Keratinocyte (primary cell): ENCODE data around the gene CMC1. TPM values are rescaled to one million over a fixed set of nuclear protein-coding genes. Genes with fewer than 3 reads are reported as not detected.

Experiments used
- DNase-seq: peaks from one replicate; pipeline ENCODE4 v3.0.0-alpha.2; 2011; ENCODE audit warnings: low read depth, missing footprints, low spot score
- FAIRE-seq: peaks from 2 replicates; lab custom pipeline; 2011; peaks lifted over from hg19 to GRCh38; lab: Jason Lieb, UNC
- H2AFZ ChIP-seq: 2 replicates; pipeline ENCODE4 v1.6.0; 2012; ENCODE audit warnings: low read length, control low read depth, inconsistent platforms; ENCODE audit not compliant: control insufficient read depth
- H3K27ac ChIP-seq: 2 replicates; pipeline ENCODE4 v1.5.1; 2011; ENCODE audit warnings: low read length; ENCODE audit not compliant: control insufficient read depth, insufficient read depth
- H3K27me3 ChIP-seq: 3 replicates; pipeline ENCODE4 v1.6.0; 2011; ENCODE audit warnings: low read length; ENCODE audit not compliant: control insufficient read depth, insufficient read depth; ENCODE audit errors: extremely low read depth
- H3K36me3 ChIP-seq, 2 experiments: 2 replicates in 1 of 2; 3 replicates in 1 of 2; pipeline ENCODE4 v1.5.1; 2011; ENCODE audit warnings: low read length in 2 of 2, mild to moderate bottlenecking in 1 of 2; ENCODE audit not compliant: control insufficient read depth in 2 of 2, insufficient read depth in 2 of 2; ENCODE audit errors: extremely low read depth in 1 of 2
- H3K4me1 ChIP-seq: 3 replicates; pipeline ENCODE4 v1.5.1; 2011; ENCODE audit warnings: low read length; ENCODE audit not compliant: control insufficient read depth, insufficient read depth; ENCODE audit errors: extremely low read depth
- H3K4me2 ChIP-seq: 3 replicates; pipeline ENCODE4 v1.6.0; 2011; ENCODE audit warnings: low read depth, low read length; ENCODE audit not compliant: control insufficient read depth, insufficient read depth; ENCODE audit errors: extremely low read depth
- H3K4me3 ChIP-seq, 3 experiments: fragments of 200-600 bp in 1 of 3; sonication (generic) in 1 of 3; 2 replicates in 2 of 3; 3 replicates in 1 of 3; pipeline ENCODE4 v1.5.1; 2011 to 2016; ENCODE audit warnings: low read length in 3 of 3, mild to moderate bottlenecking in 3 of 3, control low read depth in 2 of 3, inconsistent platforms in 1 of 3, low read depth in 1 of 3, mixed read lengths in 1 of 3, mixed run types in 1 of 3, moderate library complexity in 1 of 3; ENCODE audit not compliant: control insufficient read depth in 2 of 3, insufficient read depth in 2 of 3; ENCODE audit errors: extremely low read depth in 1 of 3
- H3K79me2 ChIP-seq: 2 replicates; pipeline ENCODE4 v1.6.0; 2012; ENCODE audit warnings: low read length; ENCODE audit not compliant: control insufficient read depth, insufficient read depth
- H3K9ac ChIP-seq: 3 replicates; pipeline ENCODE4 v1.6.0; 2011; ENCODE audit warnings: low read length; ENCODE audit not compliant: control insufficient read depth, insufficient read depth; ENCODE audit errors: extremely low read depth
- H3K9me1 ChIP-seq: 3 replicates; pipeline ENCODE4 v1.6.0; 2011; ENCODE audit warnings: low read length; ENCODE audit not compliant: control insufficient read depth, insufficient read depth; ENCODE audit errors: extremely low read depth
- H3K9me3 ChIP-seq: 2 replicates; pipeline ENCODE4 v1.5.1; 2012; ENCODE audit warnings: low read depth, low read length; ENCODE audit not compliant: control insufficient read depth
- H4K20me1 ChIP-seq: 3 replicates; pipeline ENCODE4 v1.6.0; 2011; ENCODE audit warnings: low read length; ENCODE audit not compliant: control insufficient read depth, insufficient read depth; ENCODE audit errors: extremely low read depth
- EZH2 ChIP-seq: IDR thresholded peaks from one replicate; pipeline ENCODE4 v1.6.1; 2012; ENCODE audit warnings: inconsistent platforms, mild to moderate bottlenecking, low read length, moderate library complexity
- dilution Hi-C: fragments of 300-500 bp; cut with MboI; formaldehyde crosslinking; loops from one replicate; pipeline ENCODE4 v1.7.0; 2020; ENCODE audit warnings: low sequenced_read_pairs; ENCODE audit not compliant: extremely low pct_ligation_motif_present
- polyA plus RNA-seq, 5 experiments: library from polyadenylated mRNA; depleted of rRNA in 3 of 5; stranded (reverse) in 3 of 5; stranded (forward) in 1 of 5; unstranded in 1 of 5; fragments of >200 nt; gene quantifications; 1 replicate in 1 of 5; 2 replicates in 3 of 5; 3 replicates in 1 of 5; pipeline versions ENCODE4 v1.2.1 to v1.2.3, GENCODE V29; 2011 to 2012; ENCODE audit warnings: missing spikeins in 2 of 5, low read depth in 1 of 5, low replicate concordance in 1 of 5
- TF ChIP-seq, protein P1 (sequence below), 3 experiments: IDR thresholded peaks in 1 of 3; conservative IDR thresholded peaks in 1 of 3; optimal IDR thresholded peaks in 1 of 3; 2 replicates in 2 of 3; 3 replicates in 1 of 3; pipeline versions ENCODE3 to v1.5.1; 2011; ENCODE audit warnings: low read length in 3 of 3, mild to moderate bottlenecking in 3 of 3, moderate library complexity in 2 of 3, control low read depth in 1 of 3, inconsistent platforms in 1 of 3; ENCODE audit not compliant: insufficient read depth in 2 of 3; ENCODE audit errors: extremely low read depth in 1 of 3

CMC1 gene
- polyA plus RNA-seq, 1 donor (not counting 4 experiments of a cell fraction or from before 2014, with no cell fraction given): 23.9 TPM

DNA sequence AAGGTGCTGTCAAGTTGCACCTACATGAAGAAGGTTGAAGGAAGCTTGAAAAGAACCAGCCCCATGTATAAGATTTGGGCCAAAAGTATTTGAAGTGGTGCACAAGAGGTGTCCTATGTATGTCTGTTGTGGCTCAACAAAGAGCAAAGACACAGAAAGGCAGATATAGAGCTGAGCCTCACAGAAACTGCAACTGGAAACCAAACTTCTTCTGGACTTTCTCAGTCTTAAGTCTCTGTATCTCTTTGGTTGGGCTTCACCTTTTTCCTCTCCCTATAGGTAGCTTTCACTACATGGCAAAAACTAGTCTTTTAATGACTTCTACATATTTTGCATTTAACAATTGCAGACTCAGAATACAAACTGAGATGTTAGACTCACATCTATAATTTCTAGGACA lies 8.8 kb upstream of the CMC1 start:
- no peak for TF ChIP-seq EZH2
- TF ChIP-seq, protein P1, sequence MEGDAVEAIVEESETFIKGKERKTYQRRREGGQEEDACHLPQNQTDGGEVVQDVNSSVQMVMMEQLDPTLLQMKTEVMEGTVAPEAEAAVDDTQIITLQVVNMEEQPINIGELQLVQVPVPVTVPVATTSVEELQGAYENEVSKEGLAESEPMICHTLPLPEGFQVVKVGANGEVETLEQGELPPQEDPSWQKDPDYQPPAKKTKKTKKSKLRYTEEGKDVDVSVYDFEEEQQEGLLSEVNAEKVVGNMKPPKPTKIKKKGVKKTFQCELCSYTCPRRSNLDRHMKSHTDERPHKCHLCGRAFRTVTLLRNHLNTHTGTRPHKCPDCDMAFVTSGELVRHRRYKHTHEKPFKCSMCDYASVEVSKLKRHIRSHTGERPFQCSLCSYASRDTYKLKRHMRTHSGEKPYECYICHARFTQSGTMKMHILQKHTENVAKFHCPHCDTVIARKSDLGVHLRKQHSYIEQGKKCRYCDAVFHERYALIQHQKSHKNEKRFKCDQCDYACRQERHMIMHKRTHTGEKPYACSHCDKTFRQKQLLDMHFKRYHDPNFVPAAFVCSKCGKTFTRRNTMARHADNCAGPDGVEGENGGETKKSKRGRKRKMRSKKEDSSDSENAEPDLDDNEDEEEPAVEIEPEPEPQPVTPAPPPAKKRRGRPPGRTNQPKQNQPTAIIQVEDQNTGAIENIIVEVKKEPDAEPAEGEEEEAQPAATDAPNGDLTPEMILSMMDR (optimal IDR thresholded peaks at IDR 0.05 in 1 of 3, IDR thresholded peaks at IDR 0.05 in 1 of 3, conservative IDR thresholded peaks at IDR 0.05 in 1 of 3; ENCODE audit: extremely low read depth in 1 of 3, insufficient read depth in 2 of 3, low read length in 3 of 3): no peak
- DNase-seq: no peak
- no peaks in the 10 kb centered on the region for H3K9me1 ChIP-seq
- H3K4me2 ChIP-seq: no peak overlapping the region
- no peaks in the 10 kb centered on the region for H3K9me3 ChIP-seq
- H3K9ac ChIP-seq: no peak overlapping the region
- no peaks in the 10 kb centered on the region for H3K27me3 ChIP-seq
- no peak for FAIRE-seq
- no peaks in the 10 kb centered on the region for H3K4me1 ChIP-seq
- H3K36me3 ChIP-seq: no peaks in the 10 kb centered on the region
- no peak overlapping the region for H2AFZ ChIP-seq
- H4K20me1 ChIP-seq: no peaks in the 10 kb centered on the region
- H3K79me2 ChIP-seq: no peaks in the 10 kb centered on the region
- H3K4me3 ChIP-seq: no peak overlapping the region
- dilution Hi-C loops: no loop called here
- no peak overlapping the region for H3K27ac ChIP-seq

DNA sequence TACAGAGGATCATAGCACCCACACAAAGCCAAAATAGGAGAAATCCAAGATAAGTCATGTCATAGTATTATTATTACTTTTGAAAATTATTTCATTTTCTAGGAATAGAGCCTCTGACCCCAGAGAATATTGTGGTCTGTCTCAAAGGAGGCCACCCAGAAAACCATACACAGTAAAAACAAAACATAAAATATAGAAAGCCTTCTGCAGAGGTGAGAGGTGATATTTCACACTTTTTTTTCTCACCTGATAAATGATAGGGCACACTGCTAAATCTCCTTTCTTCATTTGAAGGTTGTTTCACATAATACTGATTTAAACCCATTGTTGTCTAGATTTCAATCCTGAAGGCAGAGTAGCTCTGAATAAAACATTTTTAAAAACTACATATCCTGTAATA lies 7.0 kb upstream of the CMC1 start:
- H3K79me2 ChIP-seq: no peaks in the 10 kb centered on the region
- H3K9ac ChIP-seq: no peak overlapping the region
- no peaks in the 10 kb centered on the region for H3K4me1 ChIP-seq
- dilution Hi-C loops: no loop called here
- FAIRE-seq (no peak), DNase-seq (no peak)
- no peaks in the 10 kb centered on the region for H3K27me3 ChIP-seq
- no peaks in the 10 kb centered on the region for H3K9me1 ChIP-seq
- H4K20me1 ChIP-seq: no peaks in the 10 kb centered on the region
- H3K4me2 ChIP-seq: no peak overlapping the region
- no peaks in the 10 kb centered on the region for H3K36me3 ChIP-seq
- no peak overlapping the region for H3K27ac ChIP-seq
- H3K9me3 ChIP-seq: no peaks in the 10 kb centered on the region
- no peak overlapping the region for H2AFZ ChIP-seq
- TF ChIP-seq, protein P1 (optimal IDR thresholded peaks at IDR 0.05 in 1 of 3, IDR thresholded peaks at IDR 0.05 in 1 of 3, conservative IDR thresholded peaks at IDR 0.05 in 1 of 3; ENCODE audit: extremely low read depth in 1 of 3, insufficient read depth in 2 of 3, low read length in 3 of 3): no peak
- no peak for TF ChIP-seq EZH2
- no peak overlapping the region for H3K4me3 ChIP-seq
